ENCODE results near the gene N4BP2. TPM values are rescaled to one million over a fixed set of nuclear protein-coding genes. Genes with fewer than 3 reads are reported as not detected.
"Not testable (repeated sequence)": the region's sequence is repeated elsewhere in the genome, so short reads cannot be mapped to it uniquely, and the experiment has no call there.

The N4BP2 gene
- total RNA-seq, 4 donors from 2014 or later = 7.8 to 23.7 (median 10.3) TPM

DNA sequence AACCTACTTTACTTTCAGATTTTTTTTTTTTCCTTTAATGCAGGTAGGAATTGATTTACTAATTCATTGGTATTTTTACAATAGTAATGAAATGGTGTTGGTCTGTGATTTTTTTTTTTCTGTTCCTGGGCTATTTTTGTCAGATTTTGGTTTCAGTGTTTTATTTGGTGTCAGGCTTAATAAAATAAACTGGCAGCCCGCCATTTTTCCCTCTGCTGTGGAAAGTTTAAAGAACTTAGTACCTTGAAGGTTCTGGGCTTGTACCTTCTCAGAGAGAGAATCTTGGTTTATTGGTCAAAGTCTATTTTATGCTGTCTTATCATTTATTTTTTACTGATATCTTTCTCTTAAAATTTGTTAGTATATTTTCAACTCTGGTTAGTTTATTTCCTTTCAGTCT is 76.2 kb downstream of the N4BP2 start:
- H3K4me3 ChIP-seq = no peak overlapping the region
- WGBS = 88% methylated on average over 1 of the region's 1 CpG
- H3K9me3 ChIP-seq = no peaks in the 10 kb centered on the region
- H3K27ac ChIP-seq = no peak overlapping the region
- TF ChIP-seq, protein P1, sequence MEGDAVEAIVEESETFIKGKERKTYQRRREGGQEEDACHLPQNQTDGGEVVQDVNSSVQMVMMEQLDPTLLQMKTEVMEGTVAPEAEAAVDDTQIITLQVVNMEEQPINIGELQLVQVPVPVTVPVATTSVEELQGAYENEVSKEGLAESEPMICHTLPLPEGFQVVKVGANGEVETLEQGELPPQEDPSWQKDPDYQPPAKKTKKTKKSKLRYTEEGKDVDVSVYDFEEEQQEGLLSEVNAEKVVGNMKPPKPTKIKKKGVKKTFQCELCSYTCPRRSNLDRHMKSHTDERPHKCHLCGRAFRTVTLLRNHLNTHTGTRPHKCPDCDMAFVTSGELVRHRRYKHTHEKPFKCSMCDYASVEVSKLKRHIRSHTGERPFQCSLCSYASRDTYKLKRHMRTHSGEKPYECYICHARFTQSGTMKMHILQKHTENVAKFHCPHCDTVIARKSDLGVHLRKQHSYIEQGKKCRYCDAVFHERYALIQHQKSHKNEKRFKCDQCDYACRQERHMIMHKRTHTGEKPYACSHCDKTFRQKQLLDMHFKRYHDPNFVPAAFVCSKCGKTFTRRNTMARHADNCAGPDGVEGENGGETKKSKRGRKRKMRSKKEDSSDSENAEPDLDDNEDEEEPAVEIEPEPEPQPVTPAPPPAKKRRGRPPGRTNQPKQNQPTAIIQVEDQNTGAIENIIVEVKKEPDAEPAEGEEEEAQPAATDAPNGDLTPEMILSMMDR (IDR thresholded peaks at IDR 0.05) = no peak
- TF ChIP-seq POLR2AphosphoS5 (IDR thresholded peaks at IDR 0.05) = no peak
- TF ChIP-seq EP300 (IDR thresholded peaks at IDR 0.05) = no peak
- no peak for TF ChIP-seq POLR2A (IDR thresholded peaks at IDR 0.05)
- peaks cover 9% of the 10 kb centered on the region for H3K36me3 ChIP-seq
- DNase-seq (ENCODE audit: low spot score in 2 of 2) = no peak
- no peaks in the 10 kb centered on the region for H3K27me3 ChIP-seq
- H3K4me1 ChIP-seq = no peaks in the 10 kb centered on the region

DNA sequence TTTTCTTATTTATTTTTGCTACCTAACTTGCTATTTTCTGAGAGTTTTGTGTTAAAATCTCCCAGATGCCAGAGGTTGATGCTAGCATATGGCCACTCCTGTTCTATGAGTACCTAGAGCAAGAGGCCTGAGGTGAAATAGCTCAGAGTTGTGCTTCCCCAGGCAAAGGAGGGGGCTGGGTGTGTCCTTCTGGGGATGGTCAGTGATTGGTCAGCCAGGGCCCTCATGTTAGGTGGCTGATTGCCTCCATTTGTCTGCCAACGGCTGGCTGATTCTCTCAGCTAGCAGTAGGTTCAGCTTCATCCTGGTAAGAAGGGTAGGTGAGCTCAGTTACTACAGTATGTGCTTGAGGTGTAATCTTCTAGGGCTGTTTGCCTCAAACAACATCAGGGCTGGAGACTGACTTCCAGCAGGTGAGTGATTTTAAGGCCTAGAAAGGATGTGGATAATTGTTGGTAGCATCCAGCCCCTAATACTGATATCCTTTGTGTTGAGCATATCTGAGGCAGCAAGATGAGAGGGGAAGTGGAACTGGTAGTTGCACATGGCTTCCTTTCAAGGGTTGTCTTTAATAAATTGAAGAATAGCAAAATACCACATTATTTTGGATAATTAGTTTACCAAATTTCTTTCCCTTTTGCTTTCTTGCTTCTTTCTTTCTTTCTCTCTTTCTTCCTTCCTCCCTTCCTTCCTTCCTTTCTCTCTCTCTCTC is 77.7 kb downstream of the N4BP2 start:
- no peak for TF ChIP-seq EP300 (IDR thresholded peaks at IDR 0.05)
- Histone ChIP-seq H3K4me1 (no peaks in the 10 kb centered on the region), H3K9me3 (no peaks in the 10 kb centered on the region), H3K27ac (no peak overlapping the region), H3K27me3 (no peaks in the 10 kb centered on the region), H3K36me3 (peaks cover 9% of the 10 kb centered on the region), H3K4me3 (no peak overlapping the region)
- WGBS = 100% methylated on average over 1 of the region's 1 CpG
- no peak for DNase-seq (ENCODE audit: low spot score in 2 of 2)

DNA sequence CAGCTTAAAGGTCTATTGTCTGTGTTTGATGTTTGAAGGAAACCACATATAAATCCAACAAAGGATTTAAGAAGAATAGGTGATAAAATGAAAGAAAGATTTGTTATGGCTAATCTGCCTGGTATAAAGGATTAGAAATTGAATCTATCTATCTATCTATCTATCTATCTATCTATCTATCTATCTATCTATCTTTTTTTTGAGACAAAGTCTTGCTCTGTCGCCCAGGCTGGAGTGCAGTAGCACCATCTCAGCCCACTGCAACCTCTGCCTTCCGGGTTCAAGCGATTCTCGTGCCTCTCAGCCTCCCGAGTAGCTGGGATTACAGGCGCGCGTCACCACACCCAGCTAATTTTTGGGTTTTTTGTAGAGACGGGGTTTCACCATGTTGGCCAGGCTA is 79.6 kb downstream of the N4BP2 start:
- H3K4me1 ChIP-seq; H3K36me3 ChIP-seq; H3K4me3 ChIP-seq; H3K27ac ChIP-seq; H3K9me3 ChIP-seq; H3K27me3 ChIP-seq; DNase-seq (ENCODE audit: low spot score in 2 of 2): not testable (repeated sequence)
- 92% methylated on average over 9 of the region's 9 CpGs for WGBS

DNA sequence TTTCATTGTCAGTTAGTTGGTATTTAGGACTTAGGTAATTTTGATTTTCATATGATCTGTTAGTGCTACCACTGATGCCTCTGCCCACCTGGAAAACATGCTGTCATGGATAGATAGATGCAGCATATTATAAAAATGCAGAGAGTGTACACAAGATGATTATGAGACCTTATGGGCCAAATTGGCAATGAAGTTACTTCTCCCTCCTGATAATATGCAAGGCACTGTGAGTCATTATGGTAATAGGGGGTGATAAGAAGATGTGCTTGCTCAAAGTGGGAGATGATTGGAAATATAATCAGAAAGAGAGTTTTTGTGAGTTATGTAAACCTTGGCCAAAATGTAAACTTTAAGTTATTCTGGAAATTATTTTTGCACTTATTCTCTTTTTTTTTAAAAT is 83.5 kb downstream of the N4BP2 start:
- H3K9me3 ChIP-seq = no peaks in the 10 kb centered on the region
- TF ChIP-seq POLR2AphosphoS5 (IDR thresholded peaks at IDR 0.05) (no peak), POLR2A (IDR thresholded peaks at IDR 0.05) (no peak), EP300 (IDR thresholded peaks at IDR 0.05) (no peak)
- TF ChIP-seq, protein P1 (IDR thresholded peaks at IDR 0.05) = no peak

DNA sequence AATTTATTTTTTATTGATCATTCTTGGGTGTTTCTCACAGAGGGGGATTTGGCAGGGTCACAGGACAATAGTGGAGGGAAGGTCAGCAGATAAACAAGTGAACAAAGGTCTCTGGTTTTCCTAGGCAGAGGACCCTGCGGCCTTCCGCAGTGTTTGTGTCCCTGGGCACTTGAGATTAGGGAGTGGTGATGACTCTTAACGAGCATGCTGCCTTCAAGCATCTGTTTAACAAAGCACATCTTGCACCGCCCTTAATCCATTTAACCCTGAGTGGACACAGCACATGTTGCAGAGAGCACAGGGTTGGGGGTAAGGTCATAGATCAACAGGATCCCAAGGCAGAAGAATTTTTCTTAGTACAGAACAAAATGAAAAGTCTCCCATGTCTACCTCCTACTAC is 83.9 kb downstream of the N4BP2 start:
- not testable (repeated sequence) for H3K27me3 ChIP-seq; H3K9me3 ChIP-seq; DNase-seq (ENCODE audit: low spot score in 2 of 2); H3K27ac ChIP-seq; H3K4me3 ChIP-seq; H3K4me1 ChIP-seq
- peaks cover 24% of the 10 kb centered on the region for H3K36me3 ChIP-seq
- WGBS = 89% methylated on average over 3 of the region's 4 CpGs

More for the DNA sequence above, 83.5 kb downstream of the N4BP2 start:
- no peak for DNase-seq (ENCODE audit: low spot score in 2 of 2)
- no peak overlapping the region for H3K4me3 ChIP-seq
- H3K4me1 ChIP-seq = no peaks in the 10 kb centered on the region
- H3K27ac ChIP-seq = no peak overlapping the region
- no peaks in the 10 kb centered on the region for H3K27me3 ChIP-seq
- H3K36me3 ChIP-seq = peaks cover 24% of the 10 kb centered on the region

DNA sequence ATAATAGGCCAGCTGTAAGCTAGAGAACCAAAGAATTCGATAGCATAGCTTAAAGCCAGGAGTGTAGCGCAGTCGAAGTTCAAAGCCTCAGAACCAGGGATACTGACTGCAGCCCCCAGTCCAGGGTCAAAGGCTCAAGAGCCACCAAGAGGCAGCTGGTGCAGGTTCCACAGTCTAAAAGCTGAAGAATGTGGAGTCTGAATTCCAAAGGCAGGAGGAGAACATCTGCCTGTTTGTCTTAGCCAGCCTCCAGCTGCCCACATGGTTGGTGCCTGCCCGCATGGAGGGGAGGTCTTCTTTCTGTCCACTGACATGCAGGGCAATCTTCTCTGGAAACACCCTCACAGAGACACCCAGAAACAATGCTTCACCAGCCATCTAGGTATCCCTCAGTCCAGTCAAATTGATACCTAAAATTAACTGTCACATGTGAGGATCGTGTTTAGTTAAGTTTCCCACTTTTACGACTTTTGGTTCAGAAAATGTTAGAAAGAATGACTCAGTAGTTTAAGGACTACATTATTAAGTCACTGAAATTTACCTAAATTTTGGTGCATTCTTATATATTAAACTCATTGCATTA is 87.4 kb downstream of the N4BP2 start:
- Histone ChIP-seq H3K36me3 (peaks cover 27% of the 10 kb centered on the region), H3K27ac (no peak overlapping the region), H3K4me3 (no peak overlapping the region), H3K27me3 (no peaks in the 10 kb centered on the region), H3K4me1 (no peaks in the 10 kb centered on the region), H3K9me3 (no peaks in the 10 kb centered on the region)
- no peak for TF ChIP-seq POLR2AphosphoS5 (IDR thresholded peaks at IDR 0.05)
- no peak for TF ChIP-seq EP300 (IDR thresholded peaks at IDR 0.05)
- TF ChIP-seq, protein P1 (IDR thresholded peaks at IDR 0.05) = no peak
- no peak for TF ChIP-seq POLR2A (IDR thresholded peaks at IDR 0.05)
- DNase-seq (ENCODE audit: low spot score in 2 of 2) = no peak
- 86% methylated on average over 6 of the region's 6 CpGs for WGBS

DNA sequence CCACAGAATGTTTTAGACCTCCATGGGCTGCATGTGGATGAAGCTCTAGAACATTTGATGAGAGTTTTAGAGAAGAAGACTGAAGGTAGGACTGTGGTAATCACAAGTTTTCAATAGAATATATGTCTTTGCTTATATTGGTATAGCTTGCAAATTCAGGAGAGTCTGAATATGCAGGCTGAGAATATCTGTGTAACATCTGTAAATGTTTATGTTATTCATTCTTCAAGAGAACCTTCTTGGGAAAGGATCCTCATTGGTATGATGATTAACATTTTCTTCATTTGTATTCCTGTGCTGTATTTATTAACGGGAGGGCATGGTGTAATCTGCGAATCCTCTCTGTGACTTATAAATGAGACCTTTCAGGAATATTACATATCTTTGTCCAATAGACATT is 88.1 kb downstream of the N4BP2 start:
- no peaks in the 10 kb centered on the region for H3K27me3 ChIP-seq
- H3K9me3 ChIP-seq = no peaks in the 10 kb centered on the region
- TF ChIP-seq POLR2A (IDR thresholded peaks at IDR 0.05) (no peak), EP300 (IDR thresholded peaks at IDR 0.05) (no peak), POLR2AphosphoS5 (IDR thresholded peaks at IDR 0.05) (no peak)
- TF ChIP-seq, protein P1 (IDR thresholded peaks at IDR 0.05) = no peak
- peaks cover 27% of the 10 kb centered on the region for H3K36me3 ChIP-seq
- no peak for DNase-seq (ENCODE audit: low spot score in 2 of 2)
- WGBS = 80% methylated on average over 2 of the region's 2 CpGs
- no peak overlapping the region for H3K4me3 ChIP-seq
- no peaks in the 10 kb centered on the region for H3K4me1 ChIP-seq
- H3K27ac ChIP-seq = no peak overlapping the region

DNA sequence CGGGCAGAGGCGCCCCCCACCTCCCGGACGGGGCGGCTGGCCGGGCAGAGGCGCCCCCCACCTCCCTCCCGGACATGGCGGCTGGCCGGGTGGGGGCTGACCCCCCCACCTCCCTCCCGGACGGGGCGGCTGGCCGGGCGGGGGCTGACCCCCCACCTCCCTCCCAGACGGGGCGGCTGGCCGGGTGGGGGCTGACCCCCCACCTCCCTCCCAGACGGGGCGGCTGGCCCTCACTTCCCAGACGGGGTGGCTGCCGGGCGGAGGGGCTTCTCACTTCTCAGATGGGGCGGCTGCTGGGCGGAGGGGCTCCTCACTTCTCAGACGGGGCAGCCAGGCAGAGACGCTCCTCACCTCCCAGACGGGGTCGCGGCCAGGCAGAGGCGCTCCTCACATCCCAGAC is 90.8 kb downstream of the N4BP2 start:
- no CpG with 5 or more reads among the region's 31 CpGs for WGBS

More for the DNA sequence above, 90.8 kb downstream of the N4BP2 start:
- not testable (repeated sequence) for DNase-seq (ENCODE audit: low spot score in 2 of 2); H3K4me3 ChIP-seq; H3K9me3 ChIP-seq; H3K27ac ChIP-seq; H3K27me3 ChIP-seq; H3K4me1 ChIP-seq
- peaks cover 23% of the 10 kb centered on the region for H3K36me3 ChIP-seq

All from suprapubic skin (tissue), 4 donors.